GM12874 (cell line): ENCODE measurements around the gene RBMS1.

Source experiments
- CTCF ChIP-seq: IDR thresholded peaks from 2 replicates; pipeline ENCODE4 v1.5.1; 2011; ENCODE audit warnings: low read depth, mild to moderate bottlenecking, control low read depth, low read length, moderate library complexity; ENCODE audit not compliant: insufficient read depth

RBMS1 gene

GRCh38 chr2:160419776-160420505, 73.7 kb downstream of the RBMS1 start:
- TF ChIP-seq CTCF: no peak

GRCh38 chr2:160418853-160419252, 74.8 kb downstream of the RBMS1 start:
- TF ChIP-seq CTCF: no peak

GRCh38 chr2:160418398-160418765, 75.2 kb downstream of the RBMS1 start:
- TF ChIP-seq CTCF: no peak

GRCh38 chr2:160417745-160418397, 75.7 kb downstream of the RBMS1 start:
- no peak for TF ChIP-seq CTCF

- TF ChIP-seq CTCF: no peak
Observed at GRCh38 chr2:160415991-160416390, 77.6 kb downstream of the RBMS1 start.

GRCh38 chr2:160411955-160412354, 81.7 kb downstream of the RBMS1 start:
- TF ChIP-seq CTCF: no peak

GRCh38 chr2:160411167-160411566, 82.4 kb downstream of the RBMS1 start:
- TF ChIP-seq CTCF: no peak
